Fibroblast of lung (primary cell): Measurements from ENCODE around the gene TNC.

ENCODE experiments used
- CTCF ChIP-seq, 2 donors: IDR thresholded peaks in 1 of 2; conservative IDR thresholded peaks in 1 of 2; 1 replicate in 1 of 2; 2 replicates in 1 of 2; pipeline ENCODE4 v1.5.1; 2011 to 2012; ENCODE audit warnings: low read length in 2 of 2, control low read depth in 1 of 2, inconsistent platforms in 1 of 2, low read depth in 1 of 2, mild to moderate bottlenecking in 1 of 2
- EZH2 ChIP-seq: IDR thresholded peaks from 2 replicates; pipeline ENCODE4 v1.5.1; 2012; ENCODE audit warnings: low read length, control low read depth, mild to moderate bottlenecking; ENCODE audit errors: missing control alignments

GRCh38 chr9:115155037-115155436 lies 37.1 kb upstream of the TNC start:
- TF ChIP-seq CTCF (conservative IDR thresholded peaks at IDR 0.05 in 1 of 2, IDR thresholded peaks at IDR 0.05 in 1 of 2; ENCODE audit: low read depth in 1 of 2, low read length in 2 of 2) (no peak), EZH2 (no peak)
